GM12878 (cell line): ENCODE measurements around the gene SETD6.

ENCODE experiments used
- MEF2A ChIP-seq: IDR thresholded peaks from 2 replicates; pipeline ENCODE4 v1.6.1; 2011; ENCODE audit warnings: low read depth, mild to moderate bottlenecking, low read length, moderate library complexity; ENCODE audit not compliant: insufficient read depth
- POLR2AphosphoS5 ChIP-seq: IDR thresholded peaks from 2 replicates; pipeline ENCODE4 v1.6.1; 2011; ENCODE audit warnings: mild to moderate bottlenecking, low read length, inconsistent platforms

GRCh38 chr16:58485184-58485887, 30.0 kb upstream of the SETD6 start:
- TF ChIP-seq MEF2A (no peak), POLR2AphosphoS5 (no peak)
